Measurements from ENCODE around the gene BYSL. TPM values are rescaled to one million over a fixed set of nuclear protein-coding genes. Genes with fewer than 3 reads are reported as not detected.
A peak's percentile ranks its signal among the peaks of the same experiment; 100 is the strongest.

Gene BYSL
- total and polyA plus RNA-seq, 9 of the 15 experiments (the other 6 are each of a cell fraction or from before 2014, with no cell fraction given) = 22.2 to 92.3 (median 53.4) TPM

- no peak for TF ChIP-seq ZNF41 (CRISPR knock-in tag; conservative IDR thresholded peaks at IDR 0.05)
- TF ChIP-seq ZBTB8A (IDR thresholded peaks at IDR 0.05; ENCODE audit: partially characterized antibody) = no peak
- no peak for TF ChIP-seq RBM15 (IDR thresholded peaks at IDR 0.05; ENCODE audit: insufficient read depth, low read length)
- no peak for TF ChIP-seq ATF4 (CRISPR knock-in tag; IDR thresholded peaks at IDR 0.05)
Measured at GRCh38 chr6:41955412-41955811, 34.1 kb downstream of the BYSL start (continued).

GRCh38 chr6:41957117-41957516 is 35.8 kb downstream of the BYSL start:
- ChIA-PET POLR2A (interaction anchor here (0.7 to 1.0 kb wide), 3 partner anchors 15 to 1566 kb away, joined by 4 read pairs; partner anchors contain the start of gene CCND3), CTCF (ENCODE audit: low intra/inter-chr PET ratio) (no interaction called here)
- Histone ChIP-seq H3K9me1 (ENCODE audit: control insufficient read depth, insufficient read depth, low read length) (no peaks in the 10 kb centered on the region), H3K4me1 (replicated peaks in 1 of 2; ENCODE audit: control insufficient read depth in 2 of 2, insufficient read depth in 2 of 2, low read length in 2 of 2) (peaks cover 56 to 63% of the 10 kb centered on the region in 2 experiments), H3K9ac (ENCODE audit: insufficient read depth in 1 of 2, low read depth in 2 of 2, low read length in 2 of 2) (peak overlapping the region; percentile 47 to 79; a peak in 3 of 4 replicates), H3K4me3 (no peak overlapping the region), H3K79me2 (ENCODE audit: control insufficient read depth, insufficient read depth, low read length) (no peaks in the 10 kb centered on the region; the same call in 2 of the 3 replicates), H3K27ac (ENCODE audit: extremely low read depth, low read depth, low read length) (peak overlapping the region; percentile 62; the same call in 2 of the 3 replicates), H2AFZ (ENCODE audit: low read depth, low read length) (peak overlapping the region; percentile 44; the same call in 1 of the 2 replicates), H3K27me3 (ENCODE audit: control insufficient read depth in 2 of 2, insufficient read depth in 2 of 2, low read length in 2 of 2) (no peaks in the 10 kb centered on the region), H4K20me1 (replicated peaks; ENCODE audit: control insufficient read depth, insufficient read depth, low read length) (no peaks in the 10 kb centered on the region), H3K4me2 (ENCODE audit: insufficient read depth, low read length) (peak overlapping the region; percentile 51), H3K9me3 (replicated peaks; ENCODE audit: control insufficient read depth, insufficient read depth, low read depth, low read length) (no peaks in the 10 kb centered on the region), H3K36me3 (ENCODE audit: control insufficient read depth, insufficient read depth, low read length) (no peaks in the 10 kb centered on the region)
- 7% methylated on average over 4 of the region's 4 CpGs for WGBS (ENCODE audit: insufficient coverage, low coverage, missing lambda C conversion rate)
- DNase-seq (ENCODE audit: extremely low read depth in 1 of 4, low spot score in 3 of 4) (peak in 2 of 4 experiments; percentile 73 to 85), ATAC-seq (peak; percentile 33), FAIRE-seq (peak; percentile 74)
- intact Hi-C loops (cut with micrococcal nuclease) = no loop called here
- in situ Hi-C loops (cut with MboI) = no loop called here
- BruUV-seq (replicated peaks) = no TSS peak
- TF ChIP-seq DPF2 (IDR thresholded peaks at IDR 0.05) = peak; percentile 88
- no peak for TF ChIP-seq MITF (IDR thresholded peaks at IDR 0.05)
- no peak for TF ChIP-seq ZNF408 (CRISPR knock-in tag; IDR thresholded peaks at IDR 0.05; ENCODE audit: low read depth)
- TF ChIP-seq NFIC (IDR thresholded peaks at IDR 0.05) = peak; percentile 75
- no peak for TF ChIP-seq ELF4 (CRISPR knock-in tag; IDR thresholded peaks at IDR 0.05)
- TF ChIP-seq ZNF766 (CRISPR knock-in tag; conservative IDR thresholded peaks at IDR 0.05) = 0 out of 2 replicates have a peak, but pooled peaks have one; percentile 32
- TF ChIP-seq HLTF (IDR thresholded peaks at IDR 0.05) = no peak
- TF ChIP-seq TCF3 (CRISPR knock-in tag; IDR thresholded peaks at IDR 0.05) = peak; percentile 78
- no peak for TF ChIP-seq MLLT1 (IDR thresholded peaks at IDR 0.05)
- peak; percentile 55 to 79; a peak in 1 of 4 replicates for TF ChIP-seq TBL1XR1 (IDR thresholded peaks at IDR 0.05; ENCODE audit: low read length in 2 of 2)
- peak; percentile 86 for TF ChIP-seq SMARCA4 (IDR thresholded peaks at IDR 0.05)
- no peak for TF ChIP-seq IRF1 (CRISPR knock-in tag; IDR thresholded peaks at IDR 0.05; ENCODE audit: borderline replicate concordance)
- no peak for TF ChIP-seq RFX1 (IDR thresholded peaks at IDR 0.05)
- TF ChIP-seq RBM17 (IDR thresholded peaks at IDR 0.05; ENCODE audit: borderline replicate concordance, low read depth, low read length) = no peak
